Measurements from ENCODE around the gene DOCK3. TPM values are rescaled to one million over a fixed set of nuclear protein-coding genes. Genes with fewer than 3 reads are reported as not detected.
"Not testable (repeated sequence)": the region's sequence is repeated elsewhere in the genome, so short reads cannot be mapped to it uniquely, and the experiment has no call there.

DOCK3 gene
- polyA plus RNA-seq, 4 donors, result 1.3 to 1.8 (median 1.6) TPM

DNA sequence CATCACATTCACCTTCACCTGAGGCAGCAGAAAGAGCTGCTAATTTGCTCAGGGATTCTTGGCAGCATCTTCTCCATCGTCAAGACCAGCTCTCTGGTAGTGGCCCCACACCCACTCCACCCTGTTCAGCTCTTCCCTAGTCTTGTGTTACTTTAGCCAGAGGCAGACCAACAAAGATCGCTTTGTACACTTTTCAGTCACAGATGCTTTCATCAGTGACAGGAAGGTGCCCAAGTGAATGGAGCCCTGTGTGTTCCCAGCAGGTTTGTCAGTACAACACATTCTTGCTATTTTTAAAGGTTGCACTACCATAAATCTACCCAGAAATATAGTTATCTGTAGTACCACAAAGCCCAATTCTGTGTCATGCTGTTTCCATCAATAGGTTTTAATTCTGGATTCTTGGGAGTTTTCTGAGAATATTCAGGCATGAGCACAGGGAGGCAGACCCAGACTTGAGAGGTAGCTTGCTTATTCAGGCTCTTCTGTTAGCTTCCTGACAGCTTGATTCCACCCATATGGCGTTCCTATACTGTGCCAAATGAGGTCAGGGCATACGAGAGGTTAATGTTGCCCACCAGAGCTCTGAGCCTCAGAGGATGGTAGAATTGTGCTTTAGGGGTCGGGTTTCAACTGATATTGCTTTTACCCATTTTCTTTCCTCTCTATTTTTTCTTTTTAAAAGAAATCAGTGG, 600.5 kb downstream of the DOCK3 start:
- peak in 1 of 4 donors; percentile 12 for DNase-seq (ENCODE audit: low read depth in 4 of 4, low spot score in 3 of 4)

DNA sequence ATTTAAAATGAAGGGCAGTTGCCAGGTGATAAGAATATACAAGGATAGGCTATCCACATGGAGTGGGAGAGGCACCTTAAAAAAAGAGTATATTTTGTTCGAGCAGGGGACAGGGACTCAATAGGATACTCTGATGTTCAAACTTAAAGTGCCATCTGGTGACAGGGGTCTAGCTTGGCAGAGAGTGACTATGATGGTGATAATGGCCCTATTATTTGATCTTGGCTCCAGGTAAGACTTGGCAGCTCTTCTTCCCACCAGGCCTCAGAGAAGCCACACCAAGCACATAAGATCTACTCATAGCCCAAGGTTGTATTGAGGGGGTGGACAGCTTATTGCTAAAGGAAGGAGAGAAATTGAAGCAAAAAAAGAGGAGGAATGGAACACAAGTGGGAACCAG, 601.3 kb downstream of the DOCK3 start:
- DNase-seq (ENCODE audit: low read depth in 4 of 4, low spot score in 3 of 4), result no peak

DNA sequence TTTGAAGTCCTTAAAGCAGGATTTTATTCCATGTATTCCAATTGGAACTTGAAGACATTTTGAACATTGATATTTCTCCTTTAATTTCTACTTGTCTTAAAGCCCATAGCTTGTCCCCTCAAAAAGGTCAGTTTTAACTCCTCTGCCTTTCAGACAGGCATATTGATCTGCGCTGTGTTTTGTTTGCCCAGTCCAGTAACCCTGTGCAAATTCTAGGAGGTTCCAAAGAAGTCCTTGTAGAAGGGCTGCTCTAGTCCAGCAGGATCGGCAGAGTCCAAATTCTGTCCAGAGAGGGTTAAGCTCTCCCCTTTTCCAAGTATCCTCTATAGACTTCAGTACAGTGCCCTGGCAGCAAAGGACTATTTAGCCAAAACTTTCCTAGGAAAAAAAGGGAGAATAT, 604.7 kb downstream of the DOCK3 start:
- no peak for DNase-seq (ENCODE audit: low read depth in 4 of 4, low spot score in 3 of 4)

DNA sequence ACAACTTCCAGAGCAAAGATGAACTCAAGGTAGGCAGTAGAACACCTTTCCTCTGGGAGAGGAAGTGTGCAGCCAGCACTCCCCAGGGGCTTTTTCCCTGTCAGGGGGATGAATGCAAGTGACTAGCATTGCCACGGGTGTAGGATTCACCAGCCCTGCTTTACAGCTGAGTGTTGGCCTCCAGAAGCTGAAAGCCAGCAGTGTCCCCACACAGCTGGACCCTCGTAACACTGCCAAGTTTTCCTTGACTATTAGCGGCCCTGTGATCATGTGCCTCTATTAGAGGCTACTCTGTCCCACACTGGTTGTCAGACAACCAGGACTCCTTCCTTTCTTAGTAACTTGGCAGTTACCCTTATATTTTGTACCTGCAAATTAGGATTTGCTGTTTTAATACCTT, 605.4 kb downstream of the DOCK3 start:
- no peak for DNase-seq (ENCODE audit: low read depth in 4 of 4, low spot score in 3 of 4)

DNA sequence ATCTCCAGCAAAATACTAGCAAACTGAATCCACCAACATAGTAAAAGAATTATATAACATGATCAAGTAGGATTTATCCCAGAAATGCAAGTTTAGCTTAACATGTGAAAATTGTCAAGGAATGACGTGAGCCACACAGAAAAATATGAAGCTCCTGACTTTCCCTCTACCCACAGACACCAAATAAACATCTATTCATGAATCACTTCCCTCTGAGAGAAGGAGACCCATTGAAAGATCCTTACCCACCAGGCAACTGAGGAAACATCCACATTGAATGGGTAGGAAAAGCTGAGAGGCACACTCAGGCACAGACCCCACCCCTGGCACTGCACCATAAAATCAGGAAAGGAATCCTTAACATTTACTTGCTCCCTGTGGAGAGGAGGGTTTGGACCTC, 608.2 kb downstream of the DOCK3 start:
- no peak for DNase-seq (ENCODE audit: low read depth in 4 of 4, low spot score in 3 of 4)

DNA sequence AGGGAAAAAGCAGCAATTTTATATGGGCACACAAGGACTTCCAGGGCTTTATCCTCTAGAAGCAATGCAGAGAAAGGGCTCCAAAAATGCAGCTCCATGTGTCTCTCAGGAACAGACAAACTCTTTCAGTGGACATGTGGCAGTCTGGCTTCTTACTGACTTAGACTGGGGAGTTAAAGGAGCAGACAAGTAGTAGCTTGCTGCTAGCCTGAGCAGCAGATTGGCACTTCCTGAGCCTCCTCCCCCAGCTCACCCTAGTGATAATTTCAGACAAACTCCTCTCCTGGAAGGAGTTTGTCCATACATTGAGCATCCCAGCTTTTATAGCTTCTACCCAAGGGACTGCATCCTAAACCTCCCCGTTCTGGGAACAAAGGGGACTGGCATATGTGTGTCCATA, 608.7 kb downstream of the DOCK3 start:
- peak in 1 of 4 donors; percentile 3 for DNase-seq (ENCODE audit: low read depth in 4 of 4, low spot score in 3 of 4)

DNA sequence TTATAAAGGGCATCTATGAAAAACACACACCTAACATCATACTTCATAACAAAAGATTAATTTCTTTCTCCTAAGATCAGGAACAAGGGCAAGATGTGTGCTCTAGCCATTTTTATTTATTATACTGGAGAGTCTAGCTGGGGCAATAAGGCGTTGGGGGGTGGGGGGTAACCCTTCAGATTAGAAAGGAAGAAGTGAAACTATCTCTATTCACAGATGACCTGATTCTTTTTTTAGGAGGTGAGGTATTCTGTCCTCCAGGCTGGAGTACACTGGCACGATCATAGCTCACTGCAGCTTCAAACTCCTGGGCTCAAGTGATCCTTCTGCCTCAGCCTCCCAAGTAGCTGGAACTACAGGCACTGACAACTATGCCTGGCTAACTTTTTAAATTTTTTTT, 620.9 kb downstream of the DOCK3 start:
- no peak for DNase-seq (ENCODE audit: low read depth in 4 of 4, low spot score in 3 of 4)

DNA sequence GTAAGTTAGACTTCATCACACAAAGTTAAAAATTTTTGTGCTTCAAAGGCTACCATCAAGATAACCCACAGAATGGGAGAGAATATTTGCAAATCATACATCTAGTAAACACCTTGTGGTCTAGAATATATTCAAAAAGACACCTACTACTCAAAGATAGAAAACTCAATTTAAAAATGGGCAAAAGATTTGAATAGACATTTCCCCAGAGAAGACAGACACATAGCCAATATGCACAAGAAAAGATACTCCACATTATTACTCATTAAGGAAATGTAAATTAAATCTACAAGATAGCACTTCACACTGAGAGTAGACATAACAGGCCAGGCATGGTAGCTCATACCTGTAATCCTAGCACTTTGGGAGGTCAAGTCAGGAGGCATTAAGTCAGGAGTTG, 622.6 kb downstream of the DOCK3 start:
- no peak for DNase-seq (ENCODE audit: low read depth in 4 of 4, low spot score in 3 of 4)

DNA sequence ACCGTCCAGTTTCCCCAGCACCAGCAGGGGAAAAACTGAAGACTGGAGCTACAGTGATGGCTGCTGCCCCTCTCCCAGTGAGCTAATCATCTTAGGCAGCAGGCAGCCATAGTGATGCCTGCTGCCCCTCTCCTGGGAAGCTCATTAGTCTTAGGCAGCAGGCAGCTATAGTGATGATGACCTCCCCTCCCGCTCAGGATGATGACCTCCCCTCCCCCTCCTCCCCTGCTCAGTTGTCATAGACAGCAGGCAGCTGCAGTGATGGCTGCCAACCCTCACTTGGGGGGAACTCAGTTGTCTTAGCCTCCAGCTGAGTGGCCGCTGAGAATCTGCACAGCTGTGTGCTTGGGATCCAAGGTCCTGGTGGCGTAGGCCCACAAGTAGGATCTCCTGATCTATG, 629.5 kb downstream of the DOCK3 start:
- DNase-seq (ENCODE audit: low read depth in 4 of 4, low spot score in 3 of 4), result no peak

DNA sequence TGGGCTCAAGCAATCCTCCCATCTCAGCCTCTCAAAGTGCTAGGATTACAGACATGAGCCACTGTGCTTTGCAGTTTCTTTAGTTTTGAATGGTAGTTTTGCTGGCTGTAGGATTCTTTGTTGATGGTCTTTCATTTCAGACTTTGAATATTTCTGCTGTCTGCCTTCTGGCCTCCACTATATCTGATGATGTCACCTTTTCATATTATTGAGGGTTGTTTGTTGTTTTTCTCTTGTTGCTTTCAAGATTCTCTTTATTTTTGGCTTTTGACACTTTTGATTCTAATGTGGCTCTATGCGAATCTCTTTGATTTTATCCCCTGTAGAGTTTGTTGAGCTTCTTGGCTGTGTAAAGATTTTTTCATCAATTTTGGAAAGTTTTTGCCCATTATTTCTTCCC, 631.4 kb downstream of the DOCK3 start:
- DNase-seq (ENCODE audit: low read depth in 4 of 4, low spot score in 3 of 4), result no peak

DNA sequence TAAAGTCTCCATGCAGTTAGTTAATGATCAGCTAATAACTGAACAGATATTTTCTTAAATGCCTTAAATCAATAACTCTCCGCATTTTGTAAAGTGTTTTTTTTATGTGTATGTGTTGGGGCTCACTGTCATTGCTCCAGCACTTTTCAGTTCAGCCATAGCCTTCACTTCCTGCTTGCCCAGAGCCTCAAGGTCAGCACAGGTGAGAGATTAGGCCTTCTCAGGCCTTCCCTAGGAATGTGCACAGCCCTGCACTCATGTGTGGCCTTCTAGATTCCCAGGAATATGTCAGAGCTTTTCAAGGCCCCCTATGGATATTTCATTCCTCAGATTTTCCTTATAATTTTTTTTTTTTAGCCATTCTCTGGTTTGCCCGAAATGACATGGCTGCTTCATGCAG, 632.7 kb downstream of the DOCK3 start:
- no peak for DNase-seq (ENCODE audit: low read depth in 4 of 4, low spot score in 3 of 4)

DNA sequence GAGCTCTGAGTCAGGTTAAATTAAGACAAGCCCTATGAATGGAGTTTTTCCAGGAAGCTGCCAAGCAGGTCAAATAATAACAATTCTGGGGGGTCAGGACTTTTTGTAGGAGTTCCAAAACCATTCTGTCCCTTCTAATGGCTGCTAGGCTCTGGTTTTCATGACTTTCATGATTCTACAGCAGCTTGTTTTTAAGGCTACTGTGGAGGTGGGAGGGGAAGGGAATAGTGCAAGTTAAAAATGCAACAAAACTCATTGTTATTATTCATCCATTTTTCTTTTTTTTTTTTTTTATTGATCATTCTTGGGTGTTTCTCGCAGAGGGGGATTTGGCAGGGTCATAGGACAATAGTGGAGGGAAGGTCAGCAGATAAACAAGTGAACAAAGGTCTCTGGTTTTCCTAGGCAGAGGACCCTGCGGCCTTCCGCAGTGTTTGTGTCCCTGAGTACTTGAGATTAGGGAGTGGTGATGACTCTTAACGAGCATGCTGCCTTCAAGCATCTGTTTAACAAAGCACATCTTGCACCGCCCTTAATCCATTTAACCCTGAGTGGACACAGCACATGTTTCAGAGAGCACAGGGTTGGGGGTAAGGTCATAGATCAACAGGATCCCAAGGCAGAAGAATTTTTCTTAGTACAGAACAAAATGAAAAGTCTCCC, 633.3 kb downstream of the DOCK3 start:
- not testable (repeated sequence) for DNase-seq (ENCODE audit: low read depth in 4 of 4, low spot score in 3 of 4)

DNA sequence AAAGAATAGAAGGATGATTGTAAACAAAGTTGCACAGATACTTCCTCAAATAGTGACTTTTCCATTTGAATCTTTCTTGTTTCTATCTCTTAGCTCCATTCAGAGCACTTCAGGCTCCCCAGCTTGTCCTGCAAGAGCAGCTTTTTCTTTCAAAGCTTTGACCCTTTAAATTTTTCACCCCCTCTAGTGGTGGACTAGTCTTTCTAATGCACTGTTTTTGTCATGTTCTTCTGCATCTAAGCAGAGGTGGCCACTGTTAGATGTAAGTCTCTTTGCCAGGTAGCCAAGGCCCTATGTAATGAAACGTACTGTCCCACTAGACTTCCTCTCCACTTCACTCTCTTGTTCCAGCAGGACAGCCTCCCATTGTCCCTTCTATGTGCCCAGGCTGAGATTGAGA, 636.3 kb downstream of the DOCK3 start:
- DNase-seq (ENCODE audit: low read depth in 4 of 4, low spot score in 3 of 4), result no peak

DNA sequence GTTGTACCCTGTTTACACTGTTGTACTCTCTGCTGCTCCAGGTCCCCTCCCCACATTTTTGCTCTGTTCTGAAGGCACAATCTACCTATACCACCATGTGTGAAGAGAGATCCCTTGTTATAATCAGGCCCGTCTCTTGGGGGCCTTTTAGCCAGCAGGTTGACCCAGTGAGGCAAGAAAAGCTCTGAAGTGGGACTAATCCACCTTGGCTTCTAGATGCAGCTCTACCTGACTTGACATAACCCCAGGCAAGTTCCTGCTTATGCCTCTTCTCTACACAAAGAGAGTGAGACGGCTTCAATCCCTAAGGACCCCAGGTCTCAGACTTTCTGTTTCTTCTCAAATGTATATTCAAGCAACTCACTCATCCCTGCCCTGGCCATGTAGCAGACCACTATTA, 653.5 kb downstream of the DOCK3 start:
- DNase-seq (ENCODE audit: low read depth in 4 of 4, low spot score in 3 of 4), result no peak

DNA sequence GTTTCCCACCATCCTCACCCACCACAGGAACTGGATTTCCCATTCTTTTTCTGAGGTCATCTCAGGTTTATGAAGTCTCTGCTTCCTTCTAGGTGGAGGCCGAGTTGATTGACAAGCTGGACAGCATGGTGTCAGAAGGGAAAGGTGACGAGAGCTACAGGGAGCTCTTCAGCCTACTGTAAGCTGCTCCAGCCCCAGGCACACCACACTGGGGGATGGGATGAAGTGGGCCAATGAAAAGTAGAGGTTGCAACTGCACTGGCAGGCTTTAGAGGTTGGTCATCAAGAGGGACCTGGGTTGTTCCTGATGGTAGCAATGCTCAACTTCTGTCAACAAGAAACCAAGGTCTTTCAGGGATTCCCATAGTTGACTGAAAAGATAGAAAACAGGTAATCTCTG, 655.3 kb downstream of the DOCK3 start:
- DNase-seq (ENCODE audit: low read depth in 4 of 4, low spot score in 3 of 4), result no peak

DNA sequence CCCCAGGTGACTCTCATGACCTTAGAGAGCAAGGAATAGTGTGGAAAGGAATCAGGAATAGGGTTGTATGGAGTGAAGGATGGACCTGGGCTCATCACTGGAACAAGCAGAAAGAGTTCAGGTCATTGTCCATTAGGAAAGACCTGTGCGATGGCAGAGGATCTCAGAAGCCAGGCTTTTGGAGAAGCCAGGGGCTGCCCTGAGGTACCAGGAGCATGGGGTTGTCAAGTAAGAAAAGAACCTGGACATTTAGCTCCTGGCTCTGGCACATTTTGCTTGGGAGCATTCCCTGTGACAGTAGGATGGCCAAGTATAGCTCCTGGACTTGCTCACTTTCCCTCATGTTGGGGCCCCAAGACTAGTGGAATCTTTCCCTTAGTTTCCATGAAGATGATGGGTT, 657.4 kb downstream of the DOCK3 start:
- DNase-seq (ENCODE audit: low read depth in 4 of 4, low spot score in 3 of 4), result no peak

DNA sequence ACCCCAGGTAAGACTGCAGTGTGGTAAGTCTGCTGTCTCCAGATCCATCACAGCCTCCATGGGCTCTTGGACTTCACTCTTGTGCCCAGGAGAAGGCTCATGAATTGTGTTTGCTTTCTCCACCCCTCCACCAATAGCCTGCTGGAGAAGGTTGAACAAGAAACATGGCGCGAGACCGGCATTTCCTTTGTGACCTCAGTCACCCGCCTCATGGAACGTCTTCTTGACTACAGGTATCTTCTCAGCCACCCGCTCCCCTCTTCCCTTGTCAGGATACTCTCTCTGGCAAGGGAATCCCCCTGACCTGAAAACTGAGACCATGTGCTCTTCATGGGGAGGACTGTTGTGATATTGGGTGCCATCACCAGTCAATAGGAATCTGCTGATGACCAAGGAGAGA, 658.3 kb downstream of the DOCK3 start:
- no peak for DNase-seq (ENCODE audit: low read depth in 4 of 4, low spot score in 3 of 4)

DNA sequence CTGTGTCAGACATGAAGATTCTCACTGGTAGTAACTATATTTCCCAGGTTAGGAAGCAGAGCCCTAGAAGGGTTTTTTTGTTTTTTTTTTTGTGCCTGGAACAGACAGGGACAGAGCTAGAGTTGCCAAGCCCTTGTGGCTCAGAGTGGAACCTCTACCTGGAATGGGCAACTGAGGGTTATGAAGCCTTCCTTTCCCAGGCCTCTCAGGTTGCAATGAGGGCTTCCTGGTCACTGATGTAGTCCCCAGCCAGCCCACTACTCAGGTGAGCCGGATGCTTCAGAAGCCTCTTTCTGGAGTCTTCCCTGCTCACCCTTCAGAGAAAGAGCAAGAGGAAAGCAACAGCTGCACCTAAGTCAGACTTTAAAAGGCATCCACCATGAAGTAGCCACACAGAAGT, 661.5 kb downstream of the DOCK3 start:
- no peak for DNase-seq (ENCODE audit: low read depth in 4 of 4, low spot score in 3 of 4)

DNA sequence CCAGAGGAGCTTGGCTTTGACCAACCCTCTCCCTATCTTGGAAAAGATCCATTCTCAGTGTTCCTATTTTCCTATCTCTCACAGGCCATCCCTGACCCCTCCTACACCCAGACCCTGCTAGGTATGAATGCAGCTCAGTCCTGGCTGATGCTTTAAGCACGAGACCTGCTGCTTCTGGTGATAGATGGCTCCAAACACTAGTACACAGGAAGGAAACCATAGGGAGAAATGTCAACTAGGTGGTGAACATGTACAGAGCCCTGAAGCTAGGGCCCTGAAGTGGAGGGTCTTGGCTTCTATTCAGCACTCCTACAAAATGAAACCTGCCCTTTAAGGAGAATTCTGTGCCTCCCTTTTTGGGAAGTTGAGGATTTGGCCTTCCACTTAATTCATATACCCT, 662.9 kb downstream of the DOCK3 start:
- DNase-seq (ENCODE audit: low read depth in 4 of 4, low spot score in 3 of 4), result no peak

DNA sequence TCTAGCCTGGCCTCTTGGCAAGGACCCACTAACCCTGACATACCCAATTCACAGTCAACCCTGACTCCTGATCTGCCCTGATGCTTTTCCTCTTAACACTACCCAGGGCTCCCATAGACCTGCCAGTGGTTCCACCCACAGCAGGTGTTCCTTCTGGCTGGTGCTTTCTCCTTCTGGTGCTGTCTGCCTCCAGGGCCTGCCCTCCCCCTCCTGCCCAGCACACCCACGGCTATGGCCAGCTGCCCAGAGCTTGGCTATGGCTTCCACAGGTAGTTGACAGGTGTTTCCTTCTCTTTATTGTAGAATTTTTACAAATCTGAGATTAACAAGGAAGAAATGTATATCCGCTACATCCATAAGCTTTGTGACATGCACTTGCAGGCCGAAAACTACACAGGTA, 663.9 kb downstream of the DOCK3 start:
- no peak for DNase-seq (ENCODE audit: low read depth in 4 of 4, low spot score in 3 of 4)

DNA sequence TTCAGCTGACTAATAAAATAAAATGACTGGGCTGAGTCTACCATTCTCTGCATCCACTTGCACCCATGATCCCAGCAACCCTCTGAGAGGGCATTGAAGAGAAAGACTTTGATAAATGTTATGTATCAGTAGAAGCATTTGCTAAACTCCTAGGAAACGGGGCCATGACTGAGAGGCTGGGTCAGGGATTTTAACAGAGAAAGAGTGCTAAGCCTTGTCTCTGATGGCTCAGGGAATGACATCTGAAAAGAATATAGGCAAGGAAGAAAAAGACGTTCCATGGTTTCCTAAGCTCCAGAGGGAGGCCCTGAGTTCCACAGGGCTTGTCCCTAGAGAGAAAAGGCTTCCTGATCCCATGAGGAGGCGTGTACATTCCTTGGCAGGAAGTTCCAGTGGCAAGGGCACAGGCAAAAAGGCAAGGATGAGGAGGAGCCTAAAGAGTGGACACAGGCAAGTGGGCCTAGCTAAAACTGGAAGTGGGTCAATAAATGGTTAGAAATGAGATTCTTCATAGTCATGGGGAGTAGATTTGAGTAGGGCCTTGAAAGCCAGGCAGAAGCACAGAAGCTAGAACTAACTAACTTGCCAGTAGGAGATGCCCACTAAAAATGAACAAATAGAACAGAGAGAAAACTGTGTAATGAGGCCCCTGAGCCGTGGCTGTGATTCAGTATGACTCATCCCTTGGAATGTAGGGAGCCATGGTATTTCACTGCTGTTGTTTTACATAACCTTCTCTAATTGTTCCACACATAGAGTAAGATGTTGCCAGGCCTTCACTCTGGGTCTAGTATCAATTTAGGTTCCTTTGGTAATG, 665.5 kb downstream of the DOCK3 start:
- no peak for DNase-seq (ENCODE audit: low read depth in 4 of 4, low spot score in 3 of 4)
